ENCODE measurements around the gene NPLOC4. TPM values are rescaled to one million over a fixed set of nuclear protein-coding genes. Genes with fewer than 3 reads are reported as not detected.

NPLOC4 gene
- total and polyA plus RNA-seq, 4 donors: 23.5 to 67.4 (median 50.6) TPM

DNA sequence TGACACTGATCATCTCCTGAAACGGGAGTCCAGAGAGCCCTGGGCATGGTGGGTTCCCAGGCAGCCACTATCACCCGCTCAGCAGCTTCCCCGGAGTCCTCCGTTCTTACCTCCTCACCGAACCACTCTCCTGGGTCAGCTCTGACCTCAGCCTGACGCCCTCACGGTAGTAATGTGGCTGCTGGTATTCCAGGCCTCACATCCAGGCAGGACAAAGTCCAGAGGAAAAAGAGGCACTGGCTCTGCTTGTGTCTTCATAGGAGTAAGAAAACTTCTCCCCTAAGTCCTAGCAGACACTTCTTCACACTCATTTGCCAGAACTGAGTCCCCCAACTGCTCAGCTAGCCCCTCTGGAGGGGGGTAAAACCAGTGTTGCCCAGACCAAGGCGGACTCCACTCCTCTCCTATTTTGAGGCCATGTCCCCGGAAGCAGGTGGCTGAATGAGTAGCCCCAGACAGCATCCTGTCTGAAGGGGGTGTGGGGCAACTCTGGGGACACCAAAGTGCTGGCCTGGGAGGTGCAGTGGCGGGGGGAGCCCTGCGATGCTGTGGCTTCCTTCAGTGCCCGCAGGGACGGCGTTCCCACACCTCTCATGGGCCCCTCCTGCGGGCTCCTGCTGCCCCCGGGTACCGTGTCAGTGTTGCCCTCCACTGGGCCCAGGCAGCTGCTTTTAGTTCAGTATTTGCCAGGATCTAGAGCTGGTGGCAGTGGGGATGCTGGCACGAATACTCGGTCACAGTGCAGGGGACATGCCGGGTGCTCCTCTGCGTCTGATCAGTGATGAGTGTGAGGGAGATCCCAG lies 103.4 kb downstream of the NPLOC4 start:
- no peaks in the 10 kb centered on the region for H3K36me3 ChIP-seq (ENCODE audit: control insufficient read depth in 4 of 4, insufficient read depth in 3 of 4, low read depth in 1 of 4, low read length in 3 of 4)
- H3K27ac ChIP-seq (ENCODE audit: low read depth in 1 of 2, low read length in 2 of 2): no peak overlapping the region
- DNase-seq (ENCODE audit: low spot score): no peak
- no peak overlapping the region for H3K9ac ChIP-seq (ENCODE audit: low read depth in 1 of 2, low read length in 2 of 2)
- WGBS: 62% methylated on average over 21 of the region's 21 CpGs
- H3K9me3 ChIP-seq (ENCODE audit: control insufficient read depth in 4 of 4, low read length in 3 of 4): no peaks in the 10 kb centered on the region
- TF ChIP-seq SP1 (IDR thresholded peaks at IDR 0.05) (no peak), GABPA (IDR thresholded peaks at IDR 0.05 in 1 of 2, conservative IDR thresholded peaks at IDR 0.05 in 1 of 2) (no peak), EGR1 (IDR thresholded peaks at IDR 0.05; ENCODE audit: low read depth in 2 of 2) (no peak), FOXA2 (IDR thresholded peaks at IDR 0.05) (no peak), HNF4G (IDR thresholded peaks at IDR 0.05) (no peak), HNF4A (conservative IDR thresholded peaks at IDR 0.05) (no peak), YY1 (IDR thresholded peaks at IDR 0.05) (no peak), FOXA1 (IDR thresholded peaks at IDR 0.05) (no peak), NR2F2 (IDR thresholded peaks at IDR 0.05) (no peak), TAF1 (conservative IDR thresholded peaks at IDR 0.05) (no peak)
- TF ChIP-seq, protein P1, sequence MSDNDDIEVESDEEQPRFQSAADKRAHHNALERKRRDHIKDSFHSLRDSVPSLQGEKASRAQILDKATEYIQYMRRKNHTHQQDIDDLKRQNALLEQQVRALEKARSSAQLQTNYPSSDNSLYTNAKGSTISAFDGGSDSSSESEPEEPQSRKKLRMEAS (IDR thresholded peaks at IDR 0.05): no peak
- TF ChIP-seq, protein P2, sequence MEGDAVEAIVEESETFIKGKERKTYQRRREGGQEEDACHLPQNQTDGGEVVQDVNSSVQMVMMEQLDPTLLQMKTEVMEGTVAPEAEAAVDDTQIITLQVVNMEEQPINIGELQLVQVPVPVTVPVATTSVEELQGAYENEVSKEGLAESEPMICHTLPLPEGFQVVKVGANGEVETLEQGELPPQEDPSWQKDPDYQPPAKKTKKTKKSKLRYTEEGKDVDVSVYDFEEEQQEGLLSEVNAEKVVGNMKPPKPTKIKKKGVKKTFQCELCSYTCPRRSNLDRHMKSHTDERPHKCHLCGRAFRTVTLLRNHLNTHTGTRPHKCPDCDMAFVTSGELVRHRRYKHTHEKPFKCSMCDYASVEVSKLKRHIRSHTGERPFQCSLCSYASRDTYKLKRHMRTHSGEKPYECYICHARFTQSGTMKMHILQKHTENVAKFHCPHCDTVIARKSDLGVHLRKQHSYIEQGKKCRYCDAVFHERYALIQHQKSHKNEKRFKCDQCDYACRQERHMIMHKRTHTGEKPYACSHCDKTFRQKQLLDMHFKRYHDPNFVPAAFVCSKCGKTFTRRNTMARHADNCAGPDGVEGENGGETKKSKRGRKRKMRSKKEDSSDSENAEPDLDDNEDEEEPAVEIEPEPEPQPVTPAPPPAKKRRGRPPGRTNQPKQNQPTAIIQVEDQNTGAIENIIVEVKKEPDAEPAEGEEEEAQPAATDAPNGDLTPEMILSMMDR (IDR thresholded peaks at IDR 0.05; ENCODE audit: low read depth, low read length, missing input control): no peak
- TF ChIP-seq, protein P3, sequence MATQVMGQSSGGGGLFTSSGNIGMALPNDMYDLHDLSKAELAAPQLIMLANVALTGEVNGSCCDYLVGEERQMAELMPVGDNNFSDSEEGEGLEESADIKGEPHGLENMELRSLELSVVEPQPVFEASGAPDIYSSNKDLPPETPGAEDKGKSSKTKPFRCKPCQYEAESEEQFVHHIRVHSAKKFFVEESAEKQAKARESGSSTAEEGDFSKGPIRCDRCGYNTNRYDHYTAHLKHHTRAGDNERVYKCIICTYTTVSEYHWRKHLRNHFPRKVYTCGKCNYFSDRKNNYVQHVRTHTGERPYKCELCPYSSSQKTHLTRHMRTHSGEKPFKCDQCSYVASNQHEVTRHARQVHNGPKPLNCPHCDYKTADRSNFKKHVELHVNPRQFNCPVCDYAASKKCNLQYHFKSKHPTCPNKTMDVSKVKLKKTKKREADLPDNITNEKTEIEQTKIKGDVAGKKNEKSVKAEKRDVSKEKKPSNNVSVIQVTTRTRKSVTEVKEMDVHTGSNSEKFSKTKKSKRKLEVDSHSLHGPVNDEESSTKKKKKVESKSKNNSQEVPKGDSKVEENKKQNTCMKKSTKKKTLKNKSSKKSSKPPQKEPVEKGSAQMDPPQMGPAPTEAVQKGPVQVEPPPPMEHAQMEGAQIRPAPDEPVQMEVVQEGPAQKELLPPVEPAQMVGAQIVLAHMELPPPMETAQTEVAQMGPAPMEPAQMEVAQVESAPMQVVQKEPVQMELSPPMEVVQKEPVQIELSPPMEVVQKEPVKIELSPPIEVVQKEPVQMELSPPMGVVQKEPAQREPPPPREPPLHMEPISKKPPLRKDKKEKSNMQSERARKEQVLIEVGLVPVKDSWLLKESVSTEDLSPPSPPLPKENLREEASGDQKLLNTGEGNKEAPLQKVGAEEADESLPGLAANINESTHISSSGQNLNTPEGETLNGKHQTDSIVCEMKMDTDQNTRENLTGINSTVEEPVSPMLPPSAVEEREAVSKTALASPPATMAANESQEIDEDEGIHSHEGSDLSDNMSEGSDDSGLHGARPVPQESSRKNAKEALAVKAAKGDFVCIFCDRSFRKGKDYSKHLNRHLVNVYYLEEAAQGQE (IDR thresholded peaks at IDR 0.05): no peak
- TF ChIP-seq, protein P4, sequence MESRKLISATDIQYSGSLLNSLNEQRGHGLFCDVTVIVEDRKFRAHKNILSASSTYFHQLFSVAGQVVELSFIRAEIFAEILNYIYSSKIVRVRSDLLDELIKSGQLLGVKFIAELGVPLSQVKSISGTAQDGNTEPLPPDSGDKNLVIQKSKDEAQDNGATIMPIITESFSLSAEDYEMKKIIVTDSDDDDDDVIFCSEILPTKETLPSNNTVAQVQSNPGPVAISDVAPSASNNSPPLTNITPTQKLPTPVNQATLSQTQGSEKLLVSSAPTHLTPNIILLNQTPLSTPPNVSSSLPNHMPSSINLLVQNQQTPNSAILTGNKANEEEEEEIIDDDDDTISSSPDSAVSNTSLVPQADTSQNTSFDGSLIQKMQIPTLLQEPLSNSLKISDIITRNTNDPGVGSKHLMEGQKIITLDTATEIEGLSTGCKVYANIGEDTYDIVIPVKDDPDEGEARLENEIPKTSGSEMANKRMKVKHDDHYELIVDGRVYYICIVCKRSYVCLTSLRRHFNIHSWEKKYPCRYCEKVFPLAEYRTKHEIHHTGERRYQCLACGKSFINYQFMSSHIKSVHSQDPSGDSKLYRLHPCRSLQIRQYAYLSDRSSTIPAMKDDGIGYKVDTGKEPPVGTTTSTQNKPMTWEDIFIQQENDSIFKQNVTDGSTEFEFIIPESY (IDR thresholded peaks at IDR 0.05): no peak
- peaks cover 0 to 6% (median 3%) of the 10 kb centered on the region in 4 donors for H3K4me1 ChIP-seq (ENCODE audit: control insufficient read depth in 4 of 4, insufficient read depth in 4 of 4, low read length in 3 of 4)
- H3K4me3 ChIP-seq (ENCODE audit: low read depth in 1 of 3, low read length in 3 of 3): no peak overlapping the region
- H3K27me3 ChIP-seq (ENCODE audit: control insufficient read depth in 4 of 4, insufficient read depth in 4 of 4, low read length in 3 of 4): peaks cover 0 to 4% (median 0%) of the 10 kb centered on the region in 4 donors
